ENCODE measurements around the gene SPATA6. TPM values are rescaled to one million over a fixed set of nuclear protein-coding genes. Genes with fewer than 3 reads are reported as not detected.

Gene SPATA6
- total RNA-seq, 3 donors from 2014 or later = 15.7 to 26.9 (median 15.8) TPM

- H3K9me3 ChIP-seq = no peaks in the 10 kb centered on the region
- peak; percentile 76 to 92 (median 84) for DNase-seq
- intact Hi-C loops (cut with DNase I, micrococcal nuclease) = no loop called here
- peak; percentile 84 for TF ChIP-seq CTCF (IDR thresholded peaks at IDR 0.05)
- peaks cover 7% of the 10 kb centered on the region for H3K4me1 ChIP-seq (ENCODE audit: low read depth)
- H3K4me3 ChIP-seq = no peak overlapping the region
- H3K36me3 ChIP-seq (ENCODE audit: low read depth) = no peaks in the 10 kb centered on the region
- peak; percentile 89 for ATAC-seq
Measured at GRCh38 chr1:48498096-48498791, 26.2 kb upstream of the SPATA6 start.

GRCh38 chr1:48495911-48496310 is 23.9 kb upstream of the SPATA6 start:
- TF ChIP-seq CTCF (IDR thresholded peaks at IDR 0.05) = no peak
- Histone ChIP-seq H3K9me3 (no peaks in the 10 kb centered on the region), H3K4me3 (no peak overlapping the region), H3K36me3 (ENCODE audit: low read depth) (no peaks in the 10 kb centered on the region), H3K4me1 (ENCODE audit: low read depth) (peaks cover 14% of the 10 kb centered on the region)
- ATAC-seq (no peak), DNase-seq (no peak)
- intact Hi-C loops (cut with DNase I, micrococcal nuclease) = no loop called here

GRCh38 chr1:48495166-48495565 is 23.2 kb upstream of the SPATA6 start:
- ATAC-seq (no peak), DNase-seq (no peak)
- peaks cover 14% of the 10 kb centered on the region for H3K4me1 ChIP-seq (ENCODE audit: low read depth)
- intact Hi-C loops (cut with DNase I, micrococcal nuclease) = no loop called here
- H3K9me3 ChIP-seq = no peaks in the 10 kb centered on the region
- TF ChIP-seq CTCF (IDR thresholded peaks at IDR 0.05) = no peak
- H3K36me3 ChIP-seq (ENCODE audit: low read depth) = no peaks in the 10 kb centered on the region
- no peak overlapping the region for H3K4me3 ChIP-seq

GRCh38 chr1:48493970-48494769 is 22.2 kb upstream of the SPATA6 start:
- no peak for TF ChIP-seq CTCF (IDR thresholded peaks at IDR 0.05)
- H3K9me3 ChIP-seq = no peaks in the 10 kb centered on the region
- DNase-seq (peak in 2 of 3 donors; percentile 24 to 31), ATAC-seq (peak; percentile 76)
- peaks cover 14% of the 10 kb centered on the region for H3K4me1 ChIP-seq (ENCODE audit: low read depth)
- H3K36me3 ChIP-seq (ENCODE audit: low read depth) = no peaks in the 10 kb centered on the region
- intact Hi-C loops (cut with DNase I, micrococcal nuclease) = no loop called here
- H3K4me3 ChIP-seq = no peak overlapping the region

- no peaks in the 10 kb centered on the region for H3K36me3 ChIP-seq (ENCODE audit: low read depth)
- H3K9me3 ChIP-seq = no peaks in the 10 kb centered on the region
- TF ChIP-seq CTCF (IDR thresholded peaks at IDR 0.05) = no peak
- intact Hi-C loops (cut with DNase I, micrococcal nuclease) = no loop called here
- peaks cover 13% of the 10 kb centered on the region for H3K4me1 ChIP-seq (ENCODE audit: low read depth)
- ATAC-seq (peak; percentile 79), DNase-seq (no peak)
- no peak overlapping the region for H3K4me3 ChIP-seq
Measured at GRCh38 chr1:48493041-48493440, 21.0 kb upstream of the SPATA6 start.
